Adipocyte (in vitro differentiated cells): ENCODE data around the gene AIMP1.
"Not testable (repeated sequence)": the region's sequence is repeated elsewhere in the genome, so short reads cannot be mapped to it uniquely, and the experiment has no call there.

ENCODE experiments used
- DNase-seq: peaks from one replicate; pipeline ENCODE4 v3.0.0-alpha.2; 2015; ENCODE audit warnings: low read depth
- H3K27me3 ChIP-seq: replicated peaks from 2 replicates; pipeline ENCODE4 v1.7.0; 2013; ENCODE audit warnings: mild to moderate bottlenecking, low read length, moderate library complexity; ENCODE audit not compliant: control insufficient read depth, insufficient read depth
- H3K36me3 ChIP-seq: 2 replicates; pipeline ENCODE4 v1.7.0; 2013; ENCODE audit warnings: low read length, mild to moderate bottlenecking, moderate library complexity; ENCODE audit not compliant: control insufficient read depth, insufficient read depth, severe bottlenecking
- H3K4me1 ChIP-seq: 2 replicates; pipeline ENCODE4 v1.7.0; 2013; ENCODE audit warnings: mild to moderate bottlenecking, low read length, moderate library complexity; ENCODE audit not compliant: control insufficient read depth, insufficient read depth
- H3K4me3 ChIP-seq: 2 replicates; pipeline ENCODE4 v1.7.0; 2013; ENCODE audit warnings: mild to moderate bottlenecking, low read length, moderate library complexity
- H3K9ac ChIP-seq: 2 replicates; pipeline ENCODE4 v1.7.0; 2013; ENCODE audit warnings: mild to moderate bottlenecking, low read length, moderate library complexity
- H3K9me3 ChIP-seq: 2 replicates; pipeline ENCODE4 v1.7.0; 2013; ENCODE audit warnings: mild to moderate bottlenecking, low read length, moderate library complexity; ENCODE audit not compliant: control insufficient read depth

The AIMP1 gene

GRCh38 chr4:106371161-106371560 is 54.8 kb downstream of the AIMP1 start:
- no peak overlapping the region for H3K9ac ChIP-seq
- no peaks in the 10 kb centered on the region for H3K27me3 ChIP-seq
- H3K4me1 ChIP-seq, result peaks cover 8% of the 10 kb centered on the region
- no peaks in the 10 kb centered on the region for H3K9me3 ChIP-seq
- peak; percentile 28 for DNase-seq
- H3K36me3 ChIP-seq, result no peaks in the 10 kb centered on the region
- no peak overlapping the region for H3K4me3 ChIP-seq

- Histone ChIP-seq H3K9ac (no peak overlapping the region), H3K4me3 (no peak overlapping the region), H3K27me3 (no peaks in the 10 kb centered on the region), H3K9me3 (no peaks in the 10 kb centered on the region), H3K36me3 (no peaks in the 10 kb centered on the region), H3K4me1 (peaks cover 6% of the 10 kb centered on the region)
- DNase-seq, result no peak
Measured at GRCh38 chr4:106373026-106373425, 56.7 kb downstream of the AIMP1 start.

DNA sequence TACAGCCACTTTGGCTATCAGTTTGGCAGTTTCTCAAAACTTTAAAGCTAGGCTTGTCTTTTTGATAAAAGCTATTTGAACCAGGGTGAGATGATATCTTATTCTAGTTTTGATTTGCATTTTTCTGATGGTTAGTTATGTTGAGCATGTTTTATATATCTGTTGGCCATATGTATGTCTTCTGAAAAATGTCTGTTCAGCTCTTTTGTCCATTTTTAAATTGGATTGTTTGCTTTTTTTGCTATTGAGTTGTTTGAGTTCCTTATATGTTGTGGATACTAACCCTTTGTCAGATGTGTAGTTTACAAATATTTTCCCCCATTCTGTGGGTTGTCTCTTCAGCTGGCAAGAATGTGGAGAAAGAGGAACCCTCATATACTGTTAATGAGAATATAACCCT is 63.8 kb downstream of the AIMP1 start:
- Histone ChIP-seq H3K27me3 (no peaks in the 10 kb centered on the region), H3K9me3 (peaks cover 5% of the 10 kb centered on the region), H3K36me3 (no peaks in the 10 kb centered on the region), H3K4me3 (no peak overlapping the region), H3K4me1 (no peaks in the 10 kb centered on the region), H3K9ac (no peak overlapping the region)
- DNase-seq, result no peak

- no peak for DNase-seq
- Histone ChIP-seq H3K4me1 (no peaks in the 10 kb centered on the region), H3K4me3 (no peak overlapping the region), H3K9me3 (peaks cover 12% of the 10 kb centered on the region), H3K9ac (no peak overlapping the region), H3K27me3 (no peaks in the 10 kb centered on the region), H3K36me3 (no peaks in the 10 kb centered on the region)
Measured at GRCh38 chr4:106384878-106385277, 68.5 kb downstream of the AIMP1 start.

- Histone ChIP-seq H3K4me3 (no peak overlapping the region), H3K36me3 (no peaks in the 10 kb centered on the region), H3K4me1 (no peaks in the 10 kb centered on the region), H3K9ac (no peak overlapping the region), H3K9me3 (peaks cover 12% of the 10 kb centered on the region), H3K27me3 (no peaks in the 10 kb centered on the region)
- no peak for DNase-seq
Measured at GRCh38 chr4:106385853-106386393, 69.6 kb downstream of the AIMP1 start.

DNA sequence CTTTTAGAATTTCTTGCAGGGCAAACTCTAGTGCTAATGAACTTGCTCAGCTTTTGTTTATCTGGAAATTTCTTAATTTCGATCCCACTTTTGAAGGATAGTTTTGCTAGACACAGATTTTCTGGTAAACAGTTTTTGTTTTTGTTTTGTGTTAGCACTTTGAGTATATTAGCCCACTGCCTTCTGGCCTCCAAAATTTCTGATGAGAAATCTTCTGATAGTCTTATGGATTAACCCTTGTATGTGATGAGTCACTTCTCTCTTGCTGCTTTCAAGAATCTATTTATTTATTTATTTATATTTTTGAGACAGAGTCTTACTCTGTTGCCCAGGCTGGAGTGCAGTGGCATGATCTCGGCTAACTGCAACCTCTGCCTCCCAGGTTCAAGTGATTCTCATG is 79.2 kb downstream of the AIMP1 start:
- Histone ChIP-seq H3K36me3 (no peaks in the 10 kb centered on the region), H3K4me1 (no peaks in the 10 kb centered on the region), H3K4me3 (no peak overlapping the region), H3K27me3 (no peaks in the 10 kb centered on the region), H3K9ac (no peak overlapping the region), H3K9me3 (peaks cover 47% of the 10 kb centered on the region)
- DNase-seq, result no peak

- H3K4me3 ChIP-seq, H3K4me1 ChIP-seq, H3K27me3 ChIP-seq, H3K36me3 ChIP-seq, H3K9ac ChIP-seq, DNase-seq: not testable (repeated sequence)
- H3K9me3 ChIP-seq, result peaks cover 52% of the 10 kb centered on the region
Measured at GRCh38 chr4:106398898-106399297, 82.5 kb downstream of the AIMP1 start.
